Retinal pigment epithelial cell (primary cell): ENCODE measurements around the gene MYH9.
"Not testable (repeated sequence)": the region's sequence is repeated elsewhere in the genome, so short reads cannot be mapped to it uniquely, and the experiment has no call there.

ENCODE experiments used
- DNase-seq: peaks from one replicate; pipeline ENCODE4 v3.0.0-alpha.2; 2010; ENCODE audit warnings: low read depth
- H3K4me3 ChIP-seq: 2 replicates; pipeline ENCODE4 v1.5.1; 2011; ENCODE audit warnings: mild to moderate bottlenecking, low read length, control low read depth, moderate library complexity
- CTCF ChIP-seq: conservative IDR thresholded peaks from 2 replicates; pipeline ENCODE4 v1.5.1; 2011; ENCODE audit warnings: low read depth, low read length, control low read depth, inconsistent platforms

The MYH9 gene

GRCh38 chr22:36398601-36399471 lies 11.1 kb upstream of the MYH9 start:
- TF ChIP-seq CTCF: no peak
- H3K4me3 ChIP-seq: no peak overlapping the region
- no peak for DNase-seq

- DNase-seq: no peak
- no peak for TF ChIP-seq CTCF
- H3K4me3 ChIP-seq: no peak overlapping the region
These were observed 9.6 kb upstream of the MYH9 start for GRCh38 chr22:36397131-36398093.

- no peak overlapping the region for H3K4me3 ChIP-seq
- no peak for TF ChIP-seq CTCF
- DNase-seq: no peak
These were observed 8.1 kb upstream of the MYH9 start for GRCh38 chr22:36395915-36396314.

GRCh38 chr22:36395055-36395849 lies 7.5 kb upstream of the MYH9 start:
- DNase-seq: no peak
- H3K4me3 ChIP-seq: no peak overlapping the region
- no peak for TF ChIP-seq CTCF

- no peak for TF ChIP-seq CTCF
- no peak overlapping the region for H3K4me3 ChIP-seq
- no peak for DNase-seq
These were observed 3.9 kb upstream of the MYH9 start for GRCh38 chr22:36391638-36392037.

GRCh38 chr22:36389122-36389521 lies 1.4 kb upstream of the MYH9 start:
- DNase-seq, H3K4me3 ChIP-seq: not testable (repeated sequence)

- TF ChIP-seq CTCF: no peak
- peak overlapping the region; percentile 96 for H3K4me3 ChIP-seq
- DNase-seq: no peak
These were observed 133 bp downstream of the MYH9 start for GRCh38 chr22:36387709-36387958.
